MM.1S (cell line): ENCODE measurements around the gene DUSP7.

Experiments
- DNase-seq: peaks from one replicate; pipeline ENCODE4 v3.0.0-alpha.2; 2015
- H2AFZ ChIP-seq: fragments of 300-600 bp; sonication (generic); 2 replicates; pipeline ENCODE4 v1.6.0; 2016; ENCODE audit warnings: antibody characterized with exemption, low read length
- H3F3A ChIP-seq: fragments of 300-600 bp; sonication (generic); 2 replicates; pipeline ENCODE4 v1.6.1; 2016; ENCODE audit warnings: mild to moderate bottlenecking, antibody characterized with exemption, low read length, moderate library complexity, mixed read lengths; ENCODE audit not compliant: insufficient read depth
- H3K27ac ChIP-seq: fragments of 300-600 bp; sonication (generic); 2 replicates; pipeline ENCODE4 v1.5.1; 2016; ENCODE audit warnings: mild to moderate bottlenecking, low read length
- H3K27me3 ChIP-seq: fragments of 300-600 bp; sonication (generic); replicated peaks from 2 replicates; pipeline ENCODE4 v1.6.0; 2016; ENCODE audit warnings: low read length; ENCODE audit not compliant: insufficient read depth
- H3K36me3 ChIP-seq: fragments of 300-600 bp; sonication (generic); replicated peaks from 2 replicates; pipeline ENCODE4 v1.6.1; 2016; ENCODE audit warnings: mild to moderate bottlenecking, low read length, mixed read lengths; ENCODE audit not compliant: insufficient read depth
- H3K4me1 ChIP-seq: fragments of 300-600 bp; sonication (generic); 2 replicates; pipeline ENCODE4 v1.6.1; 2016; ENCODE audit warnings: low read length, mixed read lengths
- H3K4me2 ChIP-seq: fragments of 300-600 bp; sonication (generic); 2 replicates; pipeline ENCODE4 v1.6.0; 2016; ENCODE audit warnings: low read depth, low read length
- H3K4me3 ChIP-seq: fragments of 300-600 bp; sonication (generic); 2 replicates; pipeline ENCODE4 v1.5.1; 2016; ENCODE audit warnings: low read length, mixed read lengths
- H3K79me2 ChIP-seq: fragments of 300-600 bp; sonication (generic); 2 replicates; pipeline ENCODE4 v1.6.1; 2016; ENCODE audit warnings: mixed run types, low read length, mixed read lengths
- H3K9ac ChIP-seq: fragments of 300-600 bp; sonication (generic); 2 replicates; pipeline ENCODE4 v1.6.1; 2016; ENCODE audit warnings: low read length, mixed read lengths
- H3K9me2 ChIP-seq: fragments of 300-600 bp; sonication (generic); replicated peaks from 2 replicates; pipeline ENCODE4 v1.6.1; 2016; ENCODE audit warnings: mild to moderate bottlenecking, low read length, mixed read lengths; ENCODE audit not compliant: insufficient read depth
- H3K9me3 ChIP-seq: fragments of 300-600 bp; sonication (generic); replicated peaks from 2 replicates; pipeline ENCODE4 v1.6.1; 2016; ENCODE audit warnings: mild to moderate bottlenecking, low read length, mixed read lengths; ENCODE audit not compliant: insufficient read depth
- H4K20me1 ChIP-seq: fragments of 300-600 bp; sonication (generic); 2 replicates; pipeline ENCODE4 v1.6.1; 2016; ENCODE audit warnings: mild to moderate bottlenecking, low read length, moderate library complexity, mixed read lengths; ENCODE audit not compliant: insufficient read depth
- CTCF ChIP-seq: fragments of 300-600 bp; sonication (generic); IDR thresholded peaks from 2 replicates; pipeline ENCODE4 v1.5.1; 2016; ENCODE audit warnings: antibody characterized with exemption, low read length, mixed read lengths
- EZH2 ChIP-seq: fragments of 300-600 bp; sonication (generic); optimal IDR thresholded peaks from 2 replicates; pipeline ENCODE3; 2017; ENCODE audit warnings: low read depth, mild to moderate bottlenecking, antibody characterized with exemption, low read length, mixed read lengths
- EZH2phosphoT487 ChIP-seq: fragments of 300-600 bp; sonication (generic); IDR thresholded peaks from 2 replicates; pipeline ENCODE4 v1.6.1; 2018; ENCODE audit warnings: antibody characterized with exemption, low read length

DUSP7 gene

GRCh38 chr3:52068730-52069129 is 12.4 kb upstream of the DUSP7 start:
- no peaks in the 10 kb centered on the region for H3K9me3 ChIP-seq
- no peak overlapping the region for H3K9ac ChIP-seq
- no peak overlapping the region for H3K4me2 ChIP-seq
- H3K79me2 ChIP-seq, result no peaks in the 10 kb centered on the region
- H2AFZ ChIP-seq, result no peak overlapping the region
- no peak for TF ChIP-seq EZH2
- no peak for TF ChIP-seq EZH2phosphoT487
- TF ChIP-seq CTCF, result no peak
- H4K20me1 ChIP-seq, result no peaks in the 10 kb centered on the region
- DNase-seq, result no peak
- no peak overlapping the region for H3K27ac ChIP-seq
- H3F3A ChIP-seq, result no peaks in the 10 kb centered on the region
- no peaks in the 10 kb centered on the region for H3K4me1 ChIP-seq
- H3K27me3 ChIP-seq, result no peaks in the 10 kb centered on the region
- H3K9me2 ChIP-seq, result no peaks in the 10 kb centered on the region
- no peak overlapping the region for H3K4me3 ChIP-seq
- H3K36me3 ChIP-seq, result no peaks in the 10 kb centered on the region

- DNase-seq, result no peak
- H3F3A ChIP-seq, result no peaks in the 10 kb centered on the region
- H2AFZ ChIP-seq, result no peak overlapping the region
- H3K4me2 ChIP-seq, result no peak overlapping the region
- no peak for TF ChIP-seq EZH2phosphoT487
- no peak for TF ChIP-seq CTCF
- no peak for TF ChIP-seq EZH2
- no peaks in the 10 kb centered on the region for H3K36me3 ChIP-seq
- no peak overlapping the region for H3K27ac ChIP-seq
- no peak overlapping the region for H3K4me3 ChIP-seq
- no peaks in the 10 kb centered on the region for H3K9me3 ChIP-seq
- H4K20me1 ChIP-seq, result no peaks in the 10 kb centered on the region
- H3K9ac ChIP-seq, result no peak overlapping the region
- H3K79me2 ChIP-seq, result no peaks in the 10 kb centered on the region
- H3K4me1 ChIP-seq, result no peaks in the 10 kb centered on the region
- no peaks in the 10 kb centered on the region for H3K9me2 ChIP-seq
- no peaks in the 10 kb centered on the region for H3K27me3 ChIP-seq
Observed at GRCh38 chr3:52068055-52068571, 11.7 kb upstream of the DUSP7 start.

- Histone ChIP-seq H3F3A (no peaks in the 10 kb centered on the region), H3K4me2 (no peak overlapping the region), H3K36me3 (no peaks in the 10 kb centered on the region), H3K9ac (no peak overlapping the region), H3K4me3 (no peak overlapping the region), H3K9me2 (no peaks in the 10 kb centered on the region), H3K27ac (no peak overlapping the region), H2AFZ (no peak overlapping the region), H3K27me3 (no peaks in the 10 kb centered on the region), H3K79me2 (no peaks in the 10 kb centered on the region), H3K4me1 (peaks cover 3% of the 10 kb centered on the region), H3K9me3 (no peaks in the 10 kb centered on the region), H4K20me1 (no peaks in the 10 kb centered on the region)
- TF ChIP-seq EZH2phosphoT487 (no peak), EZH2 (no peak), CTCF (no peak)
- DNase-seq, result no peak
Observed at GRCh38 chr3:52067526-52067925, 11.2 kb upstream of the DUSP7 start.
